GM21367 (cell line): Measurements from ENCODE around the gene STON2.
"Not testable (repeated sequence)": the region's sequence is repeated elsewhere in the genome, so short reads cannot be mapped to it uniquely, and the experiment has no call there.

Source experiments
- ATAC-seq: cut with Tn5 transposase; IDR thresholded peaks from one replicate; pipeline ENCODE4 v1.9.1; 2021; ENCODE audit not compliant: unreplicated experiment

Gene STON2

GRCh38 chr14:81385419-81385818, 14.7 kb downstream of the STON2 start:
- ATAC-seq: no peak

DNA sequence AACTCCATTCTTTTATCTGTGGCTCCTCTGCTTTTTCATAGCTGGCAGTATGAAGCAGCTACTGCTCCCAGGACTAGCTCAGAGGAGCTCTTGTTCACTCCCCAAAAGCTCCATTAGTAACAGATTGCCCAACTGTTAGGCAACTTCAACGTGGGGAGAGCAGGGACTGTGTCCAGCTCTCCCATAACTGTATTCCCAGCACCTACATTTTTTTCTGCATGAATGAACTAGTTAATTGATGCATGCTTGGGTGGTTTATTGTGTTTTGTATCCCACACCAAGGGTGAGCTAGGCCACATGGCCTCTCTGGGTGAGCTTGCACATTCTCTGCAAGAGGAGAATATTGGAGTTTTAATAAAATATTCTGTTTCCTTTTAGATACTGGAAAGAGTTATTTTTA, 15.2 kb downstream of the STON2 start:
- ATAC-seq: no peak

DNA sequence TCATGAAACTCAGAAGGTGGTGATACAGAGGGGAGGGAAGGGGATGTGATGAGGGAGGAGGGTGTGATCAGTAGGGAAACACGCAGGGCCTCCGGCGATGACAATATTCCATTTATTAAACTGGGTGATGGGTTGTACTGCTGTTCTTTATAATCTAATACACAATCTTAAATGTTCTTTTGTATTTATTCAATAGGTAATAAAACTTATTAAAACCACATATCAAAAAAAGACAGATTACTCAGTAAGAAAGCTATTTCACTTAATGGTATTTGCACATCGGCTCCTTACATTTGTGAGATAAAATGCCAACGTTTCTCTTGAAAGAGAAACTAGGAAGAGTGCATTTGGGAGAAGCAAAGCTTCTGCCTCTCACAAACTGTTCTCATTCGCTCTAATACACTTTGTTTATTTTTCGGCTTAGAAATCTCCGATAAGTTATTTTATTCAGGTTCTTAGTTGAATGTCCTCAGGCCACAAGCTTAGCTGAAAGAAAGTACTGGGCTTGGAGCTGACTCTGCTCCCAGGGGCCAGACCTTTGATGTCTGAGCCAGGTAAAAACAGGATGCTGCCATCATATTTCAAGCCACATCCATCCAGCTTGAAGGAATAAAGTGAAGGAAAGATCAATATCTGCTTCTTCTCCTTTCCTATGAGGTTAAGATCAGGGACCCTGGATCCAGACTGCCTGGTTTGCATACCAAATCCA, 17.5 kb downstream of the STON2 start:
- no peak for ATAC-seq

GRCh38 chr14:81380009-81380408, 20.1 kb downstream of the STON2 start:
- not testable (repeated sequence) for ATAC-seq

GRCh38 chr14:81371802-81372201, 28.3 kb downstream of the STON2 start:
- no peak for ATAC-seq

DNA sequence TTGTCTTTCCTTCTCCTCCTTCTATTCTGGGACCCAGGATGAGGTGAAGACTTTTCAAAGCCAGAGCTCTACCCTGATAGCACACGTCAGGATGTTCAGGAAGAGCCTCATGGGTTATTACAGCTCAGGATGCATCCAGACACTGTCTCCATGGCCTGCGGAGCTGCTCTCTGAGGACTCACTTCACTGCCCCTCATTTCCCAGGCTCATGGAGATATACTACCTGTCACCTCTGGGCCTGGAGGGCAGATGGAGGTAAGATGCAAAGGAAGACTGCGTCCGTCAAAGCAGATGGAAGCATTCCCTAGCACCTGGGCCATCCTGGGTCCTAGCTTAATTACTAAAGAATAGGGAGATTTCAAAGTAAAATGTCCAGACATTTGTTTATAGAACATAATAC, 32.6 kb downstream of the STON2 start:
- ATAC-seq: no peak

GRCh38 chr14:81366884-81367283, 33.2 kb downstream of the STON2 start:
- no peak for ATAC-seq

- ATAC-seq: no peak
Observed at GRCh38 chr14:81366214-81366613, 33.9 kb downstream of the STON2 start.

GRCh38 chr14:81363746-81364378, 36.3 kb downstream of the STON2 start:
- no peak for ATAC-seq

GRCh38 chr14:81353691-81354323, 46.3 kb downstream of the STON2 start:
- ATAC-seq: no peak

DNA sequence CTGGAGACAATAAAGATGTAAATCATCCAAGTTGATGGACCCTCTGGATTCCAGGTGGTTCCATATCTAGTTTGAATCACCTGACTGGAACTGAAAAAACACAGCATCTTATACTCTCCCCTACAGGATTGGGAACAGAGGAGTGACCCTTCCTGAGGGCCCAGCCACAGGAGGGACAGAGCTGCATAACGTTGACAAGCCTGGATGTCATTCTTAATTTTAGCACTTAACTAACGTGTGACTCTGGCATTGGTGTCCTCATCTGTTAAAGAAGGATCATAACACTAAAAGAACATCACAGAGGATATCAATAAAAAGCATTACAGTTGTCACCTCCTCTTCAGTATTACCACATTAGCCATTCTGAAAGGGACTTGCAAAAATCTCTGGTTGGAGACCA, 47.7 kb downstream of the STON2 start:
- no peak for ATAC-seq

- ATAC-seq: no peak
Observed at GRCh38 chr14:81351205-81351604, 48.9 kb downstream of the STON2 start.

DNA sequence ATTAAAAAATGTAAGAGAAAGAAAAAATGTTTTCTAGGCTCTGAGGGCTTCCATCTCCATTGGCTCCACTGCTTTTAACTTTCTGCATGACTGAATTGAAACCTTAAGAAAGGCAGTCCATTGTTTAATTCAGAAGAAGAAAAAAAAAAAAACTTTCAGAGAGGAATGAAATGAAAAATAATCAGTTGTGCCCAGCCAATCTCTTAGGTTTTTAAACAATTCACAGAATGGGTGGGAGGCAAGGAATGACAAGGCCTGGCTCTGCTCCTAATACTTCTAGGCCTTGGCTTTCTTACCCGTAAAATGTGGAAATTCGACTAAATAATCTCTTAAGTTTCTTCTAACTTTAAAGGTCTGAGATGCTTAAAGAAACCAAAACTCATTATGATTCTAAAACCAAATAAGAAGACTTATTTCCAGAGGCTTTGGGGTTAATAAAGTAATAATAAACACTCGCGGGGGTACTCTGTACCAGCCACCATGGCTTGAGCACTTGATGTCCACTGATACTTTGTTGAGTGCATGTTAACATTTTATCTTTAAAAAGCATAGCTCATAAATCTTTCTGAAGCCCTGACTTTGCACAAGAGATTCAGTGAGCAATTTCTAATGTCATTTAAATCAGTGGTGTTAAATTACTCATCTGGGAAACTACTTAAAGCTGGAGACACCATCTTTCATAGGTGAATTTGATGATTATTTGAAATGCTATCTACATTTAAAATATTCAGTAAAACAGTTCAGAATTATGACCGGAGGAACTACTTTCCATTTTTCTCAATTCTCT, 49.6 kb downstream of the STON2 start:
- ATAC-seq: no peak

DNA sequence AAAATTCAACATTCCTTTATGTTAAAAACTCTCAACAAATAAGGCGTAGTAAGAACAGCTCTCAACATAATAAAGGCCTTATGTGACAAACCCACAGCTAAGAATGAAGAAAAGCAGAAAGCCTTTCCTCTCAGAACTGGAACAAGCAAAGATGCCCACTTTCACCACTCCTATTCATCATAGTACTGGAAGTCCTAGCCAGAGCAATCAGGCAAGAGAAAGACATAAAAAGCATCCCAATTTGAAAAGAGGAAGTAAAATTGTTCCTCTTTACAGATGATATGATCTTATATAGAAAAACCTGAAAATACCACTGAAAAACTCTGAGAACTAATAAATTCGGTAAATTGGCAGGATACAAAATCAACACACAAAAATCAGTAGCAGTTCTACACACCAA, 52.1 kb downstream of the STON2 start:
- no peak for ATAC-seq

DNA sequence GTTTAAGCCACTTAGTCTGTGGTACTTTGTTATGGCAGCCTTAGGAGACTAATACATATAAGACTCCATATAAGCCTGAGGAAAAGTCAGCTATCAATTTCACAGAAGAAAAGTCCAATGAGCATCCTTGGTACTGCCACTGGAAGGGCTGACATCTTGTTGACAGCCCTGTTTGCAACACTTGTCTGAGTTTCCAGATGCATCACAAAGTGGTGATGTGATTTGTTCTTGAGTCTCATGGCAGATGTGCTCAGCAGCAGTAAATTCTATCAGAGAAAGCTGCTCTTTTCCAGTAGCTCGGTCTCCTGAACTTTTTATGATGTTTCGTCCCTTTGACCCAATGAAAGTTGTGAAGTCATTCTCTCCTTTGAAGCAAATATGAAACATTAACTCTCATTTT, 54.3 kb downstream of the STON2 start:
- no peak for ATAC-seq

- ATAC-seq: no peak
Observed at GRCh38 chr14:81344481-81345160, 55.5 kb downstream of the STON2 start.

DNA sequence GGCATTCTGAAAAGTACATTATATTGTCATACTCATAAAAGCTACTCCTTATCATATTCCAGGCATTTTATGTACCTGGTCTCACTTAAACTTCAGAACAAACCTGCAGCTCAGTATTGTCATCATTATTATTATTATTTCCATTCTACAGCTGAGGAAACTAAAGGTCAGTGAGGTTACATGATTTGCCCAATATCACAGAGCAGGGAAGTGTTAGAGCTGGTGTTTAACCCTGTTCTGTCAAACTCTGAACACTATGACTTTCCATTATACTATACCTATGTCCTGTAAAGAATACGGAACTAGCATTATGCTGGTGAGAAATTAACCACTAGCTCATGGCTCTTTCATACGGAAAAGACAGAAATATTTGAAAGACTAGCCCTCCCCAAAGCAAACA, 56.4 kb downstream of the STON2 start:
- no peak for ATAC-seq

GRCh38 chr14:81342850-81343580, 57.1 kb downstream of the STON2 start:
- ATAC-seq: no peak

GRCh38 chr14:81341781-81342180, 58.3 kb downstream of the STON2 start:
- no peak for ATAC-seq

- ATAC-seq: no peak
Observed at GRCh38 chr14:81341370-81341769, 58.8 kb downstream of the STON2 start.
